GM12875 (cell line): Measurements from ENCODE around the gene RPS21.
A peak's percentile ranks its signal among the peaks of the same experiment; 100 is the strongest.

ENCODE experiments used
- H3K4me3 ChIP-seq: one replicate; pipeline ENCODE4 v1.5.1; 2011; ENCODE audit warnings: low read depth, low read length, control low read depth
- TF ChIP-seq, protein P1 (sequence below): IDR thresholded peaks from 2 replicates; pipeline ENCODE4 v1.5.1; 2011; ENCODE audit warnings: low read depth, mild to moderate bottlenecking, control low read depth, inconsistent platforms, low read length, moderate library complexity, borderline replicate concordance; ENCODE audit not compliant: insufficient read depth

Gene RPS21

DNA sequence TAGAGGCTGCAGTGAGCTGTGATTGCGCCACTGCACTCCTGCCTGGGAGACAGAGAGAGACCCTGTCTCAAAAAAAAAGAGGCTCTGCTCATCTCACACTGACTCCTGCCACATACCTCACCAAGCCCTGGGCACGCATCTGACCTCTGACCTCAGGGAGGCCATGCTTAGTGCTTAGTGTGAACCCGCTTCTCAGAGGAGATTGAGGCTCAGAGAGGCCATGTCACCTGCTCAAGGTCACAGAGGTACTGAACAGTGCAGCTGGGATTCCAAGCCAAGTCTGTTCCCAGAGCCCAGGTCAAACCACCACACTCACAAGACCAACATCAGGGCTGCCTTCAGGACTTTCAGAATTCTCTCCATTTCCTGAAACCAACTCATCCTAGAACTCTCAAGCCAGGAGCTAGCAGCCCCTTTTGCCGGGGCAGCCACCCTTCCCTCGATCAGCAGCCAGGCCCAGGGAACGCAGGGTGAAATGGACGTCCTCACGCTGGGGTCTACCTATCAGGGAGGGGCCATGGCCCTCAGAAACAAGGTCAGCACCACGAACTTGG is 17.3 kb downstream of the RPS21 start:
- TF ChIP-seq, protein P1, sequence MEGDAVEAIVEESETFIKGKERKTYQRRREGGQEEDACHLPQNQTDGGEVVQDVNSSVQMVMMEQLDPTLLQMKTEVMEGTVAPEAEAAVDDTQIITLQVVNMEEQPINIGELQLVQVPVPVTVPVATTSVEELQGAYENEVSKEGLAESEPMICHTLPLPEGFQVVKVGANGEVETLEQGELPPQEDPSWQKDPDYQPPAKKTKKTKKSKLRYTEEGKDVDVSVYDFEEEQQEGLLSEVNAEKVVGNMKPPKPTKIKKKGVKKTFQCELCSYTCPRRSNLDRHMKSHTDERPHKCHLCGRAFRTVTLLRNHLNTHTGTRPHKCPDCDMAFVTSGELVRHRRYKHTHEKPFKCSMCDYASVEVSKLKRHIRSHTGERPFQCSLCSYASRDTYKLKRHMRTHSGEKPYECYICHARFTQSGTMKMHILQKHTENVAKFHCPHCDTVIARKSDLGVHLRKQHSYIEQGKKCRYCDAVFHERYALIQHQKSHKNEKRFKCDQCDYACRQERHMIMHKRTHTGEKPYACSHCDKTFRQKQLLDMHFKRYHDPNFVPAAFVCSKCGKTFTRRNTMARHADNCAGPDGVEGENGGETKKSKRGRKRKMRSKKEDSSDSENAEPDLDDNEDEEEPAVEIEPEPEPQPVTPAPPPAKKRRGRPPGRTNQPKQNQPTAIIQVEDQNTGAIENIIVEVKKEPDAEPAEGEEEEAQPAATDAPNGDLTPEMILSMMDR, result no peak
- no peak overlapping the region for H3K4me3 ChIP-seq

GRCh38 chr20:62404761-62405107 is 17.8 kb downstream of the RPS21 start:
- no peak overlapping the region for H3K4me3 ChIP-seq
- TF ChIP-seq, protein P1, result no peak

DNA sequence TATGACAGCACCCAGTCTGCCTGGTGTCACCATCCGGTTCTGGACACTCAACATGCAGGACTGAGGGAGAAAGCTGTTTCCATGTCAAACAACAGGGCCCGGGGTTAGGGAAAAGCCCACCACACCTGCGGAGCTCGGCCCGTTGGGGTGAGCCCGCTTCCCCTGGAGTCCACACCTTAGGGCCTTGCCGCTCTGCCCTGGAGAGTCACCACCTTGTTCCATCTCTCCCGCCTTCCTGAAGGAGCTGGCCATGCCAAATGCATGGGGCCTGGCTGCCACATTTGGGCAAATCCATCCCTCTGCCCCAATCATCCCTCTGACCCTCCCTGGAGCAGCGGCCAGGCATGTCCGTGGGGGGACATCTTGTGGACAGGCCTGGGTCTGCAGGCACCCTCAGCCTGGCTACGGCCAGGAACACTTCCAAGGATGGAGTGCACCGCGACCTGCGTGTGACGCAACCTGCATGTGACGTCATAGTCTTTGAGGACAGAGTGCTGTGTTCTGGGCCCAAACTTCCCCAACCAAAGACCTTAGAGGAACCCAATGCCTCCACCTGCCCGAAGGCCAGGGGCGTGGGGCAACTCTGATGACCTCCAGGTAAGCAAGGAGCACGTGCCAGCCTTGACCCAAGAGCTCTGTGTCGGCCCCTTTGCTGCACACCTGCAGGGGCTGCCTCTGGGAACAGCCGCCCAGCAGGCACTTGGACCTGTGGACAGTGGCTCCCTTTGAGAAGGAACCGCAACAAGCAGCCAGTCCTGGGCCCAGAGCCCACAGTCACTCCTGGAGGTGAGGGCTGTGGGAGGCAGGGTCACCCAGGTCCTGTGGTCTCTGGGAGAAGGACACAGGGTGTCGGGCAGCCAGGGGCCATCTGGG is 18.4 kb downstream of the RPS21 start:
- TF ChIP-seq, protein P1, result peak; percentile 23; the same call in 1 of the 2 replicates
- H3K4me3 ChIP-seq, result peak overlapping the region; percentile 65

GRCh38 chr20:62405981-62406513 is 19.1 kb downstream of the RPS21 start:
- TF ChIP-seq, protein P1, result no peak
- H3K4me3 ChIP-seq, result peak overlapping the region; percentile 65

- peak overlapping the region; percentile 65 for H3K4me3 ChIP-seq
- TF ChIP-seq, protein P1, result no peak
Measured at GRCh38 chr20:62406635-62407176, 19.8 kb downstream of the RPS21 start.

DNA sequence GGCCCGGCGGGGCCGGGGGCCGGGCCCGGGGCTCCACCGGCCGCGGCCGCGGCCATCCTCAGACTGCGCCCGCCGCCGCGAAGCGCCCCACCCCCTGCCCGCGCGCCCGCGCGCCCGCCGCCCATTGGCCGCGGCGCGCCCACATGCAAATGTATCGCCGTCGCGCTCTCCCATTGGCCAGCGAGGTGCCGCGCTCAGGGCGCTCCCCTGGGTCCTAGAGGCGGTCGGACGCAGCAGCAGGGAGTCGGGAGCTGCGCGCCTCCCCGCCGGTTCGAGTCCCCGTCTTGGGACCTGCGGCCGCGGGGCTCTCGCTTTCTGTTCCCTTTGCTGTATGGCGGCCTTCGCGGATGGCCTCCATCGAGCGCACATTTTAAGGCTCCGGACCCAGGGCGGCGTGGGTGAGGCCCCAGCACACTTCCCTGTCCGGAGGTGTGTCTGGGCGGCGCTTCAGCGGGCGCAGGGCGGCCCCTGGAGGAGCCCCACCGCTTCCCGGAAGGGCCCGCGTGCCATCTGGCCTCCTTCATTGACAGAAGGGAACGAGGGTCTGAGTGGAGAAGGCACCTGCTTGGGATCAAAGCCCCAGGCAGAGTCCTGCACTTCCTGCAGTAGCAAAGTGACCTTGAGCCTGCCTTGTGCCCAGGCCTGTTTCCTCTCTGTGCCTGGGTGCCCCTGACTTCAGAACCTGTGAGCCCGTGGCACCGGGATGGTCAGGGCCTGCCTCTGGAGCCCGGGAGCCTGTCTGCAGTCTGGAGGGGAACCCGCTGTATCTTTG is 20.5 kb downstream of the RPS21 start, which contains the start of gene CABLES2:
CABLES2 (minus strand) TSS at position 65 of the 772 bp plus-strand sequence; CDS start at position 56, 9 bp downstream.
- TF ChIP-seq, protein P1, result no peak
- H3K4me3 ChIP-seq, result peak within 1 kb of the TSS; percentile 65
